ENCODE measurements around the gene IGF2BP2.

GRCh38 chr3:185827595-185828344, 2.9 kb upstream of the IGF2BP2 start:
- no peak for TF ChIP-seq CTCF (IDR thresholded peaks at IDR 0.05; ENCODE audit: poor library complexity)
- TF ChIP-seq EZH2 (IDR thresholded peaks at IDR 0.05; ENCODE audit: borderline replicate concordance) = no peak

Measured in hepatocyte (in vitro differentiated cells).